Endothelial cell of umbilical vein (primary cell): ENCODE measurements around the gene EIF2S3.

Source experiments
- CTCF ChIP-seq, 2 donors: IDR thresholded peaks; 1 replicate in 1 of 2; 2 replicates in 1 of 2; pipeline ENCODE4 v1.5.1; 2011; ENCODE audit warnings: low read length in 2 of 2, mild to moderate bottlenecking in 2 of 2, moderate library complexity in 2 of 2, control low read depth in 1 of 2, inconsistent platforms in 1 of 2, low read depth in 1 of 2; ENCODE audit not compliant: insufficient read depth in 1 of 2; ENCODE audit errors: extremely low read depth in 1 of 2
- MAX ChIP-seq: IDR thresholded peaks from 2 replicates; pipeline ENCODE4 v1.6.1; 2011; ENCODE audit not compliant: insufficient read depth, insufficient read length
- MYC ChIP-seq: IDR thresholded peaks from one replicate; pipeline ENCODE4 v1.6.1; 2011; ENCODE audit warnings: mild to moderate bottlenecking, low read depth, low read length
- POLR2A ChIP-seq: IDR thresholded peaks from 2 replicates; pipeline ENCODE4 v1.6.1; 2012; ENCODE audit warnings: low read depth, mild to moderate bottlenecking, control low read depth, low read length
- POLR2AphosphoS5 ChIP-seq: IDR thresholded peaks from 2 replicates; pipeline ENCODE4 v1.6.1; 2012; ENCODE audit warnings: low read depth, mild to moderate bottlenecking, control low read depth, low read length, moderate library complexity; ENCODE audit not compliant: insufficient read depth

GRCh38 chrX:24117258-24117657 is 62.5 kb downstream of the EIF2S3 start:
- TF ChIP-seq POLR2A (no peak), MYC (no peak), CTCF (IDR thresholded peaks at IDR 0.05; ENCODE audit: extremely low read depth in 1 of 2, insufficient read depth in 1 of 2, low read depth in 1 of 2, low read length in 2 of 2) (no peak), POLR2AphosphoS5 (no peak), MAX (no peak)
